Panc1 (cell line): Measurements from ENCODE around the gene SEMA4F. TPM values are rescaled to one million over a fixed set of nuclear protein-coding genes. Genes with fewer than 3 reads are reported as not detected.

ENCODE experiments used
- ATAC-seq: fragments of 200-7000 bp; cut with Tn5 transposase; 2 replicates; pipeline ENCODE4 v1.9.1; 2020; ENCODE audit warnings: mild to moderate bottlenecking, moderate library complexity
- BruUV-seq: library from RNA; stranded (reverse); fragments of 400-500 nt; replicated peaks from 2 replicates; lab custom pipeline; 2021; lab: Mats Ljungman, UMichigan
- CTCF ChIA-PET: fragments of 300-600 bp; sonication (Branson Sonifier 250); formaldehyde crosslinking; loops from one replicate; lab custom pipeline; 2022; ENCODE audit warnings: antibody characterized with exemption; lab: Charles Lee
- POLR2A ChIA-PET: fragments of 300-600 bp; sonication (Branson Sonifier 250); formaldehyde crosslinking; loops from one replicate; lab custom pipeline; 2022; ENCODE audit warnings: antibody characterized with exemption; lab: Charles Lee
- DNase-seq: peaks from one replicate; pipeline ENCODE4 v3.0.0-alpha.2; 2010; ENCODE audit warnings: low read depth, low spot score
- H3K27ac ChIP-seq: 2 replicates; pipeline ENCODE4 v1.5.1; 2011; ENCODE audit warnings: mild to moderate bottlenecking, low read length, inconsistent platforms
- H3K27me3 ChIP-seq: fragments of 200-500 bp; sonication (Bioruptor generic); 2 replicates; pipeline ENCODE4 v1.6.0; 2014; ENCODE audit warnings: low read length, inconsistent platforms; ENCODE audit not compliant: control insufficient read depth, insufficient read depth
- H3K36me3 ChIP-seq: fragments of 200-500 bp; sonication (Bioruptor generic); 2 replicates; pipeline ENCODE4 v1.5.1; 2014; ENCODE audit warnings: inconsistent platforms, mild to moderate bottlenecking, low read length, moderate library complexity; ENCODE audit not compliant: control insufficient read depth, insufficient read depth
- H3K4me1 ChIP-seq: 2 replicates; pipeline ENCODE4 v1.5.1; 2011; ENCODE audit warnings: inconsistent platforms, mild to moderate bottlenecking, low read length, moderate library complexity; ENCODE audit not compliant: control insufficient read depth, insufficient read depth
- H3K4me3 ChIP-seq, 2 experiments: 2 replicates each; pipeline ENCODE4 v1.5.1; 2011 to 2012; ENCODE audit warnings: low read depth in 2 of 2, low read length in 2 of 2, mild to moderate bottlenecking in 2 of 2, inconsistent platforms in 1 of 2, moderate library complexity in 1 of 2
- H3K9me3 ChIP-seq: fragments of 200-500 bp; sonication (Bioruptor generic); 2 replicates; pipeline ENCODE4 v1.5.1; 2014; ENCODE audit warnings: low read depth, mild to moderate bottlenecking, inconsistent platforms, low read length, moderate library complexity; ENCODE audit not compliant: control insufficient read depth, insufficient read depth
- CTCF ChIP-seq: fragments of 450-650 bp; IDR thresholded peaks from 2 replicates; pipeline ENCODE4 v1.5.1; 2017; ENCODE audit warnings: mild to moderate bottlenecking
- POLR2AphosphoS5 ChIP-seq: IDR thresholded peaks from 2 replicates; pipeline ENCODE4 v1.6.1; 2012; ENCODE audit warnings: mild to moderate bottlenecking, low read depth, low read length, moderate library complexity
- REST ChIP-seq, 2 experiments: IDR thresholded peaks; 2 replicates each; pipeline ENCODE4 v1.6.1; 2011 to 2012; ENCODE audit warnings: low read depth in 2 of 2, control low read depth in 1 of 2, low read length in 1 of 2, mild to moderate bottlenecking in 1 of 2, moderate library complexity in 1 of 2; ENCODE audit not compliant: insufficient read depth in 1 of 2
- SIN3A ChIP-seq: IDR thresholded peaks from 2 replicates; pipeline ENCODE4 v1.6.1; 2012; ENCODE audit warnings: low read depth, mild to moderate bottlenecking, low read length, moderate library complexity, borderline replicate concordance; ENCODE audit not compliant: insufficient read depth
- TCF7L2 ChIP-seq: IDR thresholded peaks from 2 replicates; pipeline ENCODE4 v1.6.1; 2011; ENCODE audit warnings: mild to moderate bottlenecking, low read depth, low read length, inconsistent platforms
- in situ Hi-C: cut with HindIII; loops from 2 replicates; pipeline ENCODE4 v1.10.0; 2016; ENCODE audit warnings: low sequenced_read_pairs, low pct_unique_long_range_greater_than_20kb
- intact Hi-C: fragments of 100-400 bp; cut with micrococcal nuclease; formaldehyde crosslinking; loops from one replicate; pipeline ENCODE4 v1.10.0; 2022; ENCODE audit not compliant: unreplicated experiment
- total RNA-seq: library from RNA; stranded (reverse); gene quantifications from one replicate; pipeline ENCODE4 v1.2.1, GENCODE V29; 2021; ENCODE audit not compliant: unreplicated experiment

The SEMA4F gene
- total RNA-seq, 1 experiment from 2014 or later = 13.3 TPM

GRCh38 chr2:74694281-74694680 is 40.2 kb downstream of the SEMA4F start:
- intact Hi-C loops = no loop called here

GRCh38 chr2:74695663-74696062 is 41.6 kb downstream of the SEMA4F start:
- no peaks in the 10 kb centered on the region for H3K4me1 ChIP-seq
- DNase-seq = no peak
- in situ Hi-C loops = no loop called here

More at GRCh38 chr2:74694281-74694680, 40.2 kb downstream of the SEMA4F start:
- Histone ChIP-seq H3K27me3 (peaks cover 5% of the 10 kb centered on the region; the same call in 1 of the 2 replicates), H3K27ac (no peak overlapping the region), H3K4me1 (no peaks in the 10 kb centered on the region), H3K36me3 (no peaks in the 10 kb centered on the region), H3K4me3 (no peak overlapping the region), H3K9me3 (no peaks in the 10 kb centered on the region)
- BruUV-seq = no TSS peak
- ChIA-PET CTCF (no interaction called here), POLR2A (no interaction called here)
- ATAC-seq (no peak), DNase-seq (no peak)
- TF ChIP-seq REST (IDR thresholded peaks at IDR 0.05; ENCODE audit: insufficient read depth in 1 of 2, low read depth in 2 of 2, low read length in 1 of 2) (no peak), TCF7L2 (no peak), POLR2AphosphoS5 (no peak), SIN3A (no peak), CTCF (no peak)
- in situ Hi-C loops = no loop called here

More at GRCh38 chr2:74695663-74696062, 41.6 kb downstream of the SEMA4F start:
- Histone ChIP-seq H3K4me3 (no peak overlapping the region), H3K36me3 (no peaks in the 10 kb centered on the region), H3K9me3 (no peaks in the 10 kb centered on the region), H3K27me3 (peaks cover 6% of the 10 kb centered on the region; the same call in 1 of the 2 replicates), H3K27ac (no peak overlapping the region)
- CTCF ChIA-PET = no interaction called here
- no peak for ATAC-seq
- intact Hi-C loops = no loop called here
- BruUV-seq = no TSS peak
- TF ChIP-seq SIN3A = no peak
- TF ChIP-seq CTCF = no peak
- no peak for TF ChIP-seq TCF7L2
- TF ChIP-seq REST (IDR thresholded peaks at IDR 0.05; ENCODE audit: insufficient read depth in 1 of 2, low read depth in 2 of 2, low read length in 1 of 2) = no peak
- no peak for TF ChIP-seq POLR2AphosphoS5
- POLR2A ChIA-PET = no interaction called here
